ENCODE data around the gene LMF1. TPM values are rescaled to one million over a fixed set of nuclear protein-coding genes. Genes with fewer than 3 reads are reported as not detected.
"Not testable (repeated sequence)": the region's sequence is repeated elsewhere in the genome, so short reads cannot be mapped to it uniquely, and the experiment has no call there.

Gene LMF1
- total RNA-seq, 3 donors from 2014 or later (not counting 1 experiment from before 2014, with no cell fraction given), result 28.2 to 42.2 (median 41.2) TPM

- no peaks in the 10 kb centered on the region for H3K27me3 Mint-ChIP-seq (ENCODE audit: low read depth in 2 of 2)
- ATAC-seq (no peak), DNase-seq (no peak)
- Histone ChIP-seq H3K36me3 (ENCODE audit: control insufficient read depth, insufficient read depth, low read length) (peaks cover 1% of the 10 kb centered on the region), H3K27me3 (ENCODE audit: control insufficient read depth, insufficient read depth, low read length) (no peaks in the 10 kb centered on the region), H3K9me3 (ENCODE audit: control insufficient read depth, insufficient read depth, low read length) (peaks cover 6% of the 10 kb centered on the region), H3K27ac (ENCODE audit: low read length) (no peak overlapping the region), H3K4me1 (ENCODE audit: control insufficient read depth, insufficient read depth, low read length) (no peaks in the 10 kb centered on the region), H3K4me3 (ENCODE audit: low read length) (no peak overlapping the region)
- no peaks in the 10 kb centered on the region for H3K4me1 Mint-ChIP-seq
- no peak overlapping the region for H3K4me3 Mint-ChIP-seq
- TF ChIP-seq, protein P1, sequence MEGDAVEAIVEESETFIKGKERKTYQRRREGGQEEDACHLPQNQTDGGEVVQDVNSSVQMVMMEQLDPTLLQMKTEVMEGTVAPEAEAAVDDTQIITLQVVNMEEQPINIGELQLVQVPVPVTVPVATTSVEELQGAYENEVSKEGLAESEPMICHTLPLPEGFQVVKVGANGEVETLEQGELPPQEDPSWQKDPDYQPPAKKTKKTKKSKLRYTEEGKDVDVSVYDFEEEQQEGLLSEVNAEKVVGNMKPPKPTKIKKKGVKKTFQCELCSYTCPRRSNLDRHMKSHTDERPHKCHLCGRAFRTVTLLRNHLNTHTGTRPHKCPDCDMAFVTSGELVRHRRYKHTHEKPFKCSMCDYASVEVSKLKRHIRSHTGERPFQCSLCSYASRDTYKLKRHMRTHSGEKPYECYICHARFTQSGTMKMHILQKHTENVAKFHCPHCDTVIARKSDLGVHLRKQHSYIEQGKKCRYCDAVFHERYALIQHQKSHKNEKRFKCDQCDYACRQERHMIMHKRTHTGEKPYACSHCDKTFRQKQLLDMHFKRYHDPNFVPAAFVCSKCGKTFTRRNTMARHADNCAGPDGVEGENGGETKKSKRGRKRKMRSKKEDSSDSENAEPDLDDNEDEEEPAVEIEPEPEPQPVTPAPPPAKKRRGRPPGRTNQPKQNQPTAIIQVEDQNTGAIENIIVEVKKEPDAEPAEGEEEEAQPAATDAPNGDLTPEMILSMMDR (IDR thresholded peaks at IDR 0.05), result no peak
- H3K9me3 Mint-ChIP-seq, result peaks cover 0 to 2% of the 10 kb centered on the region in 2 donors
- intact Hi-C loops (cut with micrococcal nuclease), result no loop called here
- H3K27ac Mint-ChIP-seq, result no peak overlapping the region
- no peaks in the 10 kb centered on the region for H3K36me3 Mint-ChIP-seq
- WGBS (ENCODE audit: insufficient coverage), result 94% methylated on average over 8 of the region's 9 CpGs
These were observed 104.4 kb downstream of the LMF1 start for GRCh38 chr16:866252-866896.

DNA sequence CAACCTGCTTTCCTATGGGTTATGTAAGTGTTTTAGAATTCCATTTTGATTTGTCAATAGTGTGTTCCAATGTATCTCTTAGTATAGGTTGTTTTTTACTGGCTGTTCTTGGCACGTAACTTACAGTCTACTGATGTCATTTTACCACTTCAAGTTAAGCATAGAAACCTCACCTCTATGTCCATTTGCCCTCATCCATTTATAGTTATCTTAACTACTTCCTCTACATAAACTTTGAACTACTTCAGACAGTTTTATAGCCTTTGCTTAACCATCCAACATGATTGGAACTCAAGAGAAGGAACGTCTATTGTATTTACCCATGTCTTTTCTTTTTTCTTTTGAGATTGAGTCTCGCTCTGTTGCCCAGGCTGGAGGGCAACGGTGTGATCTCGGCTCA is 105.8 kb downstream of the LMF1 start:
- Mint-ChIP-seq H3K4me3 (no peak overlapping the region), H3K4me1 (no peaks in the 10 kb centered on the region), H3K36me3 (no peaks in the 10 kb centered on the region), H3K27me3 (ENCODE audit: low read depth in 2 of 2) (no peaks in the 10 kb centered on the region), H3K9me3 (peaks cover 2% of the 10 kb centered on the region in 2 donors), H3K27ac (no peak overlapping the region)
- no peaks in the 10 kb centered on the region for H3K27me3 ChIP-seq (ENCODE audit: control insufficient read depth, insufficient read depth, low read length)
- ATAC-seq, result no peak
- H3K4me1 ChIP-seq (ENCODE audit: control insufficient read depth, insufficient read depth, low read length), result no peaks in the 10 kb centered on the region
- no peak overlapping the region for H3K27ac ChIP-seq (ENCODE audit: low read length)
- no peak for DNase-seq
- no peak overlapping the region for H3K4me3 ChIP-seq (ENCODE audit: low read length)
- TF ChIP-seq, protein P1 (IDR thresholded peaks at IDR 0.05), result no peak
- WGBS (ENCODE audit: insufficient coverage), result 96% methylated on average over 5 of the region's 5 CpGs
- intact Hi-C loops (cut with micrococcal nuclease), result no loop called here
- no peaks in the 10 kb centered on the region for H3K36me3 ChIP-seq (ENCODE audit: control insufficient read depth, insufficient read depth, low read length)
- peaks cover 6% of the 10 kb centered on the region for H3K9me3 ChIP-seq (ENCODE audit: control insufficient read depth, insufficient read depth, low read length)

- Histone ChIP-seq H3K27ac (ENCODE audit: low read length) (no peak overlapping the region), H3K36me3 (ENCODE audit: control insufficient read depth, insufficient read depth, low read length) (no peaks in the 10 kb centered on the region), H3K9me3 (ENCODE audit: control insufficient read depth, insufficient read depth, low read length) (peaks cover 6% of the 10 kb centered on the region), H3K4me1 (ENCODE audit: control insufficient read depth, insufficient read depth, low read length) (no peaks in the 10 kb centered on the region), H3K27me3 (ENCODE audit: control insufficient read depth, insufficient read depth, low read length) (no peaks in the 10 kb centered on the region), H3K4me3 (ENCODE audit: low read length) (no peak overlapping the region)
- WGBS (ENCODE audit: insufficient coverage), result 96% methylated on average over 17 of the region's 17 CpGs
- Mint-ChIP-seq H3K27ac (no peak overlapping the region), H3K27me3 (ENCODE audit: low read depth in 2 of 2) (no peaks in the 10 kb centered on the region), H3K9me3 (peaks cover 2% of the 10 kb centered on the region in 2 donors), H3K36me3 (no peaks in the 10 kb centered on the region), H3K4me3 (no peak overlapping the region), H3K4me1 (no peaks in the 10 kb centered on the region)
- ATAC-seq, result no peak
- TF ChIP-seq, protein P1 (IDR thresholded peaks at IDR 0.05), result no peak
- no peak for DNase-seq
- intact Hi-C loops (cut with micrococcal nuclease), result no loop called here
These were observed 109.3 kb downstream of the LMF1 start for GRCh38 chr16:861446-861845.

DNA sequence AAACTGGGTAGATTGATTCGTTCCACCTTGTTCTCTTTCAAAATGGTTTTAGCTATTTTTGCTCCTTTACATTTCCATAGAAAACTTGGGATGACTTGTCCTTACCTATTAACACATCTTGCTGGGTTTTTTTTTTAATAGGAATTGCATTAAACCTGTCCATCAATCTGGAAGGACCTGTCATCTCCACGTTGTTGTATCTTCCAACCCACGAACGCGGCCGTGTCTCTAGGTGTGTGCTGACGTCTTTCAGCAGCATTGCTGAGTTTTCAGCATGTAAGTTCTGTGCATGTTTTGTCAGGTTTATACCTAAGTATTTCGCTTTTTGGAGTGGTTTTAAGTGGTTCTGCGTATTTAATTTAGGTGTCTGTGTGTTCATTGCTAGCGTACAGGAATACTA is 109.9 kb downstream of the LMF1 start:
- TF ChIP-seq, protein P1 (IDR thresholded peaks at IDR 0.05), result no peak
- H3K27ac ChIP-seq (ENCODE audit: low read length), result no peak overlapping the region
- Mint-ChIP-seq H3K36me3 (no peaks in the 10 kb centered on the region), H3K27ac (no peak overlapping the region), H3K9me3 (peaks cover 2% of the 10 kb centered on the region in 2 donors), H3K27me3 (ENCODE audit: low read depth in 2 of 2) (no peaks in the 10 kb centered on the region), H3K4me1 (no peaks in the 10 kb centered on the region), H3K4me3 (no peak overlapping the region)
- WGBS (ENCODE audit: insufficient coverage), result 96% methylated on average over 9 of the region's 10 CpGs
- DNase-seq (no peak), ATAC-seq (no peak)
- intact Hi-C loops (cut with micrococcal nuclease), result no loop called here
- H3K4me1 ChIP-seq (ENCODE audit: control insufficient read depth, insufficient read depth, low read length), result no peaks in the 10 kb centered on the region
- H3K27me3 ChIP-seq (ENCODE audit: control insufficient read depth, insufficient read depth, low read length), result no peaks in the 10 kb centered on the region
- no peak overlapping the region for H3K4me3 ChIP-seq (ENCODE audit: low read length)
- H3K36me3 ChIP-seq (ENCODE audit: control insufficient read depth, insufficient read depth, low read length), result no peaks in the 10 kb centered on the region
- peaks cover 6% of the 10 kb centered on the region for H3K9me3 ChIP-seq (ENCODE audit: control insufficient read depth, insufficient read depth, low read length)

- H3K27me3 ChIP-seq (ENCODE audit: control insufficient read depth, insufficient read depth, low read length); H3K27ac Mint-ChIP-seq; H3K9me3 ChIP-seq (ENCODE audit: control insufficient read depth, insufficient read depth, low read length); H3K4me1 ChIP-seq (ENCODE audit: control insufficient read depth, insufficient read depth, low read length); H3K9me3 Mint-ChIP-seq; H3K4me3 ChIP-seq (ENCODE audit: low read length); H3K36me3 ChIP-seq (ENCODE audit: control insufficient read depth, insufficient read depth, low read length); intact Hi-C loops (cut with micrococcal nuclease); H3K4me3 Mint-ChIP-seq; DNase-seq; H3K27ac ChIP-seq (ENCODE audit: low read length); H3K4me1 Mint-ChIP-seq; H3K27me3 Mint-ChIP-seq (ENCODE audit: low read depth in 2 of 2); H3K36me3 Mint-ChIP-seq; ATAC-seq: not testable (repeated sequence)
- WGBS (ENCODE audit: insufficient coverage), result 98% methylated on average over 32 of the region's 35 CpGs
These were observed 111.8 kb downstream of the LMF1 start for GRCh38 chr16:858971-859370.

All from natural killer cell (primary cell).